Endothelial cell of umbilical vein (primary cell): Measurements from ENCODE around the gene UNC5A. TPM values are rescaled to one million over a fixed set of nuclear protein-coding genes. Genes with fewer than 3 reads are reported as not detected.

ENCODE experiments used
- BruUV-seq: library from RNA; stranded (reverse); fragments of 400-500 nt; replicated peaks from 2 replicates; lab custom pipeline; 2021; lab: Mats Ljungman, UMichigan
- CTCF ChIA-PET: fragments of 300-600, 350-600 bp; sonication (Branson Sonifier 250); formaldehyde crosslinking; loops from one replicate; lab custom pipeline; 2021; ENCODE audit warnings: antibody characterized with exemption, inconsistent platforms; lab: Charles Lee
- POLR2A ChIA-PET: fragments of 300-600, 350-600 bp; sonication (Branson Sonifier 250); formaldehyde crosslinking; loops from one replicate; lab custom pipeline; 2021; ENCODE audit warnings: antibody characterized with exemption, inconsistent platforms; lab: Charles Lee
- DNase-seq: peaks from one replicate; pipeline ENCODE4 v3.0.0-alpha.2; 2011; ENCODE audit warnings: low read depth, low spot score
- FAIRE-seq: peaks from 2 replicates; lab custom pipeline; 2011; peaks lifted over from hg19 to GRCh38; lab: Jason Lieb, UNC
- H2AFZ ChIP-seq: 2 replicates; pipeline ENCODE4 v1.6.0; 2012; ENCODE audit warnings: low read depth, low read length, control low read depth, inconsistent platforms
- H3K27ac ChIP-seq: 2 replicates; pipeline ENCODE4 v1.5.1; 2011; ENCODE audit warnings: low read depth, mild to moderate bottlenecking, control low read depth, low read length, moderate library complexity; ENCODE audit not compliant: insufficient read depth
- H3K27me3 ChIP-seq, 2 experiments: 2 replicates each; pipeline versions ENCODE4 v1.6.0 to v1.6.1; 2011; ENCODE audit warnings: low read length in 2 of 2, mixed read lengths in 1 of 2; ENCODE audit not compliant: control insufficient read depth in 2 of 2, insufficient read depth in 2 of 2
- H3K36me3 ChIP-seq, 2 experiments: 2 replicates in 1 of 2; 3 replicates in 1 of 2; pipeline ENCODE4 v1.5.1; 2011; ENCODE audit warnings: low read length in 2 of 2, mild to moderate bottlenecking in 1 of 2, moderate library complexity in 1 of 2; ENCODE audit not compliant: control insufficient read depth in 2 of 2, insufficient read depth in 2 of 2; ENCODE audit errors: extremely low read depth in 1 of 2
- H3K4me1 ChIP-seq: 3 replicates; pipeline ENCODE4 v1.5.1; 2011; ENCODE audit warnings: mild to moderate bottlenecking, low read length; ENCODE audit not compliant: control insufficient read depth, insufficient read depth; ENCODE audit errors: extremely low read depth
- H3K4me2 ChIP-seq: 2 replicates; pipeline ENCODE4 v1.6.1; 2011; ENCODE audit warnings: low read length, control low read depth, mixed read lengths; ENCODE audit not compliant: insufficient read depth
- H3K4me3 ChIP-seq, 3 experiments: fragments of 200-600 bp in 1 of 3; sonication (generic), shearing (Covaris generic) in 1 of 3; replicated peaks in 1 of 3; 2 replicates each; pipeline ENCODE4 v1.5.1; 2011 to 2016; ENCODE audit warnings: control low read depth in 3 of 3, low read length in 3 of 3, mild to moderate bottlenecking in 2 of 3, inconsistent platforms in 1 of 3, low read depth in 1 of 3, moderate library complexity in 1 of 3; ENCODE audit not compliant: insufficient read depth in 1 of 3
- H3K79me2 ChIP-seq: 2 replicates; pipeline ENCODE4 v1.6.0; 2012; ENCODE audit warnings: low read length, inconsistent platforms; ENCODE audit not compliant: control insufficient read depth, insufficient read depth
- H3K9ac ChIP-seq: replicated peaks from 2 replicates; pipeline ENCODE3; 2011; ENCODE audit warnings: low read length, control low read depth; ENCODE audit not compliant: insufficient read depth; ENCODE audit errors: extremely low read depth
- H3K9me1 ChIP-seq: replicated peaks from 3 replicates; pipeline ENCODE4 v1.6.0; 2011; ENCODE audit warnings: mild to moderate bottlenecking, low read length; ENCODE audit not compliant: control insufficient read depth, insufficient read depth; ENCODE audit errors: extremely low read depth
- H3K9me3 ChIP-seq: replicated peaks from 2 replicates; pipeline ENCODE4 v1.5.1; 2012; ENCODE audit warnings: low read length, inconsistent platforms; ENCODE audit not compliant: control insufficient read depth, insufficient read depth
- H4K20me1 ChIP-seq: replicated peaks from 2 replicates; pipeline ENCODE3; 2011; ENCODE audit warnings: mild to moderate bottlenecking, low read length; ENCODE audit not compliant: control insufficient read depth, insufficient read depth; ENCODE audit errors: extremely low read depth
- CTCF ChIP-seq, 2 donors: IDR thresholded peaks; 1 replicate in 1 of 2; 2 replicates in 1 of 2; pipeline ENCODE4 v1.5.1; 2011; ENCODE audit warnings: low read length in 2 of 2, mild to moderate bottlenecking in 2 of 2, moderate library complexity in 2 of 2, control low read depth in 1 of 2, inconsistent platforms in 1 of 2, low read depth in 1 of 2; ENCODE audit not compliant: insufficient read depth in 1 of 2; ENCODE audit errors: extremely low read depth in 1 of 2
- EZH2 ChIP-seq: IDR thresholded peaks from 2 replicates; pipeline ENCODE4 v1.6.1; 2012; ENCODE audit warnings: borderline replicate concordance, low read depth, mild to moderate bottlenecking, moderate library complexity, low read length, inconsistent platforms; ENCODE audit not compliant: severe bottlenecking
- FOS ChIP-seq: IDR thresholded peaks from 2 replicates; pipeline ENCODE4 v1.6.1; 2011; ENCODE audit warnings: mild to moderate bottlenecking, low read length, moderate library complexity, borderline replicate concordance; ENCODE audit not compliant: insufficient read depth
- GATA2 ChIP-seq: IDR thresholded peaks from 2 replicates; pipeline ENCODE4 v1.7.0; 2011; ENCODE audit warnings: low read depth, mild to moderate bottlenecking, moderate library complexity, mixed read lengths, low read length; ENCODE audit not compliant: insufficient read length, insufficient read depth
- JUN ChIP-seq: IDR thresholded peaks from 2 replicates; pipeline ENCODE4 v1.6.1; 2011; ENCODE audit warnings: borderline replicate concordance, low read depth; ENCODE audit not compliant: insufficient read length, insufficient read depth
- MAX ChIP-seq: IDR thresholded peaks from 2 replicates; pipeline ENCODE4 v1.6.1; 2011; ENCODE audit not compliant: insufficient read depth, insufficient read length
- MYC ChIP-seq: IDR thresholded peaks from one replicate; pipeline ENCODE4 v1.6.1; 2011; ENCODE audit warnings: mild to moderate bottlenecking, low read depth, low read length
- POLR2A ChIP-seq: IDR thresholded peaks from 2 replicates; pipeline ENCODE4 v1.6.1; 2012; ENCODE audit warnings: low read depth, mild to moderate bottlenecking, control low read depth, low read length
- POLR2AphosphoS5 ChIP-seq: IDR thresholded peaks from 2 replicates; pipeline ENCODE4 v1.6.1; 2012; ENCODE audit warnings: low read depth, mild to moderate bottlenecking, control low read depth, low read length, moderate library complexity; ENCODE audit not compliant: insufficient read depth
- dilution Hi-C: fragments of 300-500 bp; cut with MboI; formaldehyde crosslinking; loops from one replicate; pipeline ENCODE4 v1.15.0; 2019; ENCODE audit warnings: low sequenced_read_pairs; ENCODE audit not compliant: extremely low pct_ligation_motif_present
- intact Hi-C: fragments of 100-400 bp; cut with micrococcal nuclease; formaldehyde crosslinking; loops from one replicate; pipeline ENCODE4 v1.10.0; 2022
- polyA plus RNA-seq, 4 experiments: library from polyadenylated mRNA; depleted of rRNA in 3 of 4; stranded (reverse) in 3 of 4; unstranded in 1 of 4; fragments of >200 nt; gene quantifications; 2 replicates each; pipeline versions ENCODE4 v1.2.1 to v1.2.3, GENCODE V29; 2011 to 2012; ENCODE audit warnings: missing spikeins in 1 of 4
- total RNA-seq: library from RNA; stranded (reverse); gene quantifications from 2 replicates; pipeline ENCODE4 v1.2.3, GENCODE V29; 2021

Gene UNC5A
- total and polyA plus RNA-seq, 2 donors (not counting 3 experiments of a cell fraction or from before 2014, with no cell fraction given), result 0.08 to 0.22 TPM

- H3K27me3 ChIP-seq, result peaks cover 39% of the 10 kb centered on the region in 2 experiments
- no peak overlapping the region for H3K4me3 ChIP-seq
- no peak overlapping the region for H3K9ac ChIP-seq
- POLR2A ChIA-PET, result no interaction called here
- no peaks in the 10 kb centered on the region for H3K9me1 ChIP-seq
- CTCF ChIA-PET, result interaction anchor here (1.1 to 3.4 kb wide), 3 partner anchors 153 to 298 kb away, joined by 3 to 15 read pairs (median 12); no protein-coding TSS in a partner anchor
- H2AFZ ChIP-seq, result no peak overlapping the region
- no TSS peak for BruUV-seq
- H3K36me3 ChIP-seq, result no peaks in the 10 kb centered on the region
- FAIRE-seq, result no peak
- intact Hi-C loops, result loop anchor here (2.0 kb wide), 1 partner anchor 145 kb away; no protein-coding TSS in a partner anchor
- H3K27ac ChIP-seq, result no peak overlapping the region
- no peaks in the 10 kb centered on the region for H3K79me2 ChIP-seq
- H3K4me1 ChIP-seq, result peaks cover 3% of the 10 kb centered on the region
- no peak for DNase-seq
- dilution Hi-C loops, result no loop called here
- H3K4me2 ChIP-seq, result no peak overlapping the region
- TF ChIP-seq MYC (no peak), FOS (no peak), MAX (no peak), POLR2AphosphoS5 (no peak), EZH2 (no peak), GATA2 (no peak), POLR2A (no peak), CTCF (IDR thresholded peaks at IDR 0.05; ENCODE audit: extremely low read depth in 1 of 2, insufficient read depth in 1 of 2, low read depth in 1 of 2, low read length in 2 of 2) (no peak), JUN (no peak)
- no peaks in the 10 kb centered on the region for H3K9me3 ChIP-seq
- H4K20me1 ChIP-seq, result no peaks in the 10 kb centered on the region
Measured at GRCh38 chr5:176813587-176814312, 3.4 kb downstream of the UNC5A start.
